Mesenchymal stem cell (in vitro differentiated cells and primary cell): ENCODE data around the gene DEDD.

Experiments used
- DNase-seq: peaks from one replicate; pipeline ENCODE4 v3.0.0-alpha.2; 2013
- H2AFZ ChIP-seq: one replicate; pipeline ENCODE4 v1.6.1; 2013; ENCODE audit warnings: low read depth, mild to moderate bottlenecking, control low read depth, inconsistent platforms, low read length, moderate library complexity
- H2AK5ac ChIP-seq: 2 replicates; pipeline ENCODE4 v1.6.1; 2013; ENCODE audit warnings: low read length, moderate library complexity, mild to moderate bottlenecking, inconsistent platforms; ENCODE audit not compliant: severe bottlenecking
- H2BK120ac ChIP-seq: one replicate; pipeline ENCODE4 v1.6.1; 2013; ENCODE audit warnings: low read depth, mild to moderate bottlenecking, inconsistent platforms, low read length, moderate library complexity
- H2BK12ac ChIP-seq, 2 experiments: one replicate each; pipeline ENCODE4 v1.6.1; 2013; ENCODE audit warnings: inconsistent platforms in 2 of 2, low read length in 2 of 2, mild to moderate bottlenecking in 2 of 2, moderate library complexity in 2 of 2, control low read depth in 1 of 2
- H2BK15ac ChIP-seq: one replicate; pipeline ENCODE4 v1.6.1; 2013; ENCODE audit warnings: mild to moderate bottlenecking, low read depth, inconsistent platforms; ENCODE audit not compliant: poor library complexity, severe bottlenecking
- H2BK5ac ChIP-seq: 2 replicates; pipeline ENCODE4 v1.6.1; 2013; ENCODE audit warnings: low read depth, mild to moderate bottlenecking, low read length, control low read depth, inconsistent platforms; ENCODE audit not compliant: poor library complexity, severe bottlenecking
- H3K14ac ChIP-seq, 2 experiments: one replicate each; pipeline ENCODE4 v1.6.1; 2013; ENCODE audit warnings: inconsistent platforms in 2 of 2, low read length in 2 of 2, control low read depth in 1 of 2, mild to moderate bottlenecking in 1 of 2, moderate library complexity in 1 of 2
- H3K18ac ChIP-seq, 2 experiments: one replicate each; pipeline ENCODE4 v1.6.1; 2013; ENCODE audit warnings: inconsistent platforms in 2 of 2, low read length in 2 of 2, control low read depth in 1 of 2, low read depth in 1 of 2, mild to moderate bottlenecking in 1 of 2
- H3K23ac ChIP-seq, 2 experiments: one replicate each; pipeline ENCODE4 v1.6.1; 2013; ENCODE audit warnings: inconsistent platforms in 2 of 2, low read length in 2 of 2, mild to moderate bottlenecking in 2 of 2, moderate library complexity in 2 of 2, control low read depth in 1 of 2
- H3K27ac ChIP-seq: 2 replicates; pipeline ENCODE4 v1.5.1; 2013; ENCODE audit warnings: mild to moderate bottlenecking, moderate library complexity, low read length, control low read depth, inconsistent platforms; ENCODE audit not compliant: poor library complexity, severe bottlenecking
- H3K27me3 ChIP-seq, 2 experiments: 2 replicates each; pipeline versions ENCODE4 v1.6.1 to v1.7.0; 2013; ENCODE audit warnings: low read length in 2 of 2, mild to moderate bottlenecking in 2 of 2, moderate library complexity in 2 of 2, control low read depth in 1 of 2, inconsistent platforms in 1 of 2; ENCODE audit not compliant: control insufficient read depth in 1 of 2, insufficient read depth in 1 of 2
- H3K36me3 ChIP-seq, 2 experiments: 2 replicates each; pipeline versions ENCODE4 v1.6.1 to v1.7.0; 2013; ENCODE audit warnings: low read length in 2 of 2, control low read depth in 1 of 2, inconsistent platforms in 1 of 2, low read depth in 1 of 2, mild to moderate bottlenecking in 1 of 2; ENCODE audit not compliant: insufficient read depth in 2 of 2, control insufficient read depth in 1 of 2
- H3K4ac ChIP-seq, 2 experiments: one replicate each; pipeline ENCODE4 v1.6.1; 2013; ENCODE audit warnings: inconsistent platforms in 2 of 2, low read length in 2 of 2, mild to moderate bottlenecking in 2 of 2, moderate library complexity in 2 of 2, control low read depth in 1 of 2, low read depth in 1 of 2
- H3K4me1 ChIP-seq: 2 replicates; pipeline ENCODE4 v1.6.1; 2013; ENCODE audit warnings: low read depth, low read length, control low read depth; ENCODE audit not compliant: control insufficient read depth, insufficient read depth
- H3K4me2 ChIP-seq: 2 replicates; pipeline ENCODE4 v1.6.1; 2013; ENCODE audit warnings: low read length, mild to moderate bottlenecking, inconsistent platforms; ENCODE audit not compliant: poor library complexity, severe bottlenecking
- H3K4me3 ChIP-seq, 2 experiments: 2 replicates each; pipeline versions ENCODE4 v1.5.1 to v1.7.0; 2013; ENCODE audit warnings: low read length in 2 of 2, mild to moderate bottlenecking in 2 of 2, control low read depth in 1 of 2, low read depth in 1 of 2; ENCODE audit not compliant: insufficient read depth in 1 of 2
- H3K79me1 ChIP-seq: replicated peaks from 2 replicates; pipeline ENCODE4 v1.6.1; 2013; ENCODE audit warnings: mild to moderate bottlenecking, control low read depth, low read length, inconsistent platforms; ENCODE audit not compliant: poor library complexity, severe bottlenecking
- H3K9ac ChIP-seq: 2 replicates; pipeline ENCODE4 v1.7.0; 2013; ENCODE audit warnings: mild to moderate bottlenecking, low read length, moderate library complexity
- H3K9me3 ChIP-seq: 2 replicates; pipeline ENCODE4 v1.7.0; 2013; ENCODE audit warnings: mild to moderate bottlenecking, low read length; ENCODE audit not compliant: control insufficient read depth
- H4K8ac ChIP-seq: one replicate; pipeline ENCODE4 v1.6.1; 2013; ENCODE audit warnings: inconsistent platforms, mild to moderate bottlenecking, low read length, moderate library complexity
- H4K91ac ChIP-seq: one replicate; pipeline ENCODE4 v1.6.1; 2013; ENCODE audit warnings: mild to moderate bottlenecking, low read length, inconsistent platforms
- WGBS: methylation state at CpG from one replicate; pipeline ENCODE4 v1.1.7; 2013; ENCODE audit warnings: mixed read lengths; 5-methylcytosine and 5-hydroxymethylcytosine counted together

DEDD gene

DNA sequence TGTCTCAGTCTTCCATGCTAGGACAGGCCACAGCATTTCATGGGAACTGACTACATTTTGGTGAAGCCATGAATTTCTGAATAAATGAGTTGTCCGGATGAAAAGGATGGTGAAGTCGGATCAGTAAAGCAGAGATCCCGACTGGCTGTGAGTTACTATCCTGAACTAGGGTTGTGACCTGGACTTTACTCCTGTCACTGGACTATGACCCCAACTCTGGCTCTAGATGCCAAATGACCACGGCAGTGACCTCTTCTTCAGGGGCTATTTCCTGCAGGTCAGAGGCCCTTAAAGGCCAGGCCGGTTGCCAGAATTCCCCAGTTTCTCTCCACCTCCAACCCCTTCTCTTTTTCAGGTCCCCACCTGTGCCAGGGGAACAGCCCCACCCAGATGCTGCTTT, 41.4 kb downstream of the DEDD start:
- Histone ChIP-seq H4K91ac (no peak overlapping the region), H2BK5ac (no peak overlapping the region), H2AK5ac (no peak overlapping the region), H3K18ac (no peak overlapping the region), H3K4me1 (peaks cover 8% of the 10 kb centered on the region), H3K4ac (no peak overlapping the region), H3K9ac (no peak overlapping the region), H2AFZ (no peak overlapping the region), H3K4me3 (no peak overlapping the region), H3K79me1 (no peaks in the 10 kb centered on the region), H2BK15ac (no peak overlapping the region), H2BK12ac (no peak overlapping the region), H3K14ac (no peak overlapping the region), H3K27me3 (no peaks in the 10 kb centered on the region), H4K8ac (no peak overlapping the region), H3K27ac (no peak overlapping the region), H3K9me3 (no peaks in the 10 kb centered on the region), H3K23ac (no peak overlapping the region), H3K36me3 (no peaks in the 10 kb centered on the region), H2BK120ac (no peak overlapping the region), H3K4me2 (no peak overlapping the region)
- 79% methylated on average over 5 of the region's 5 CpGs for WGBS
- no peak for DNase-seq

DNA sequence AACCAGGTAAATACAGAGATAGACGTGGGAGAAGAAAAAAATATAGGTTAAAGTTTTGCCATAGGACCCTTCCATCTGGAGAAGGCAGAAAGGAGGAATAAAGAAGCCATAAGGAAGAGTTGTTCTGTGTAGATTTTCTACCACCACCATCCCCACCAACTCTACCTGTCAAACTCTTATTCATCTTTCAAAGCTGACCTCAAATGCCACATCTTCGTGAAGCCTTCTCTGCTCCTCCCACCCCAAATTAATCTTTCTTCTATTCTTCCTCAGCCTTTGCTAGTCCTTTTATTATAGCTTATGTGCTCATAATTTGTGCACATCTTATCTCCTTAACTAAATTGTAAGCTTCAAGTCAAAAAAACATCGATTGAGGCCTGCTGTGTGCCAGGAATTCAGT, 41.9 kb downstream of the DEDD start:
- WGBS, result 95% methylated on average over 2 of the region's 3 CpGs

DNA sequence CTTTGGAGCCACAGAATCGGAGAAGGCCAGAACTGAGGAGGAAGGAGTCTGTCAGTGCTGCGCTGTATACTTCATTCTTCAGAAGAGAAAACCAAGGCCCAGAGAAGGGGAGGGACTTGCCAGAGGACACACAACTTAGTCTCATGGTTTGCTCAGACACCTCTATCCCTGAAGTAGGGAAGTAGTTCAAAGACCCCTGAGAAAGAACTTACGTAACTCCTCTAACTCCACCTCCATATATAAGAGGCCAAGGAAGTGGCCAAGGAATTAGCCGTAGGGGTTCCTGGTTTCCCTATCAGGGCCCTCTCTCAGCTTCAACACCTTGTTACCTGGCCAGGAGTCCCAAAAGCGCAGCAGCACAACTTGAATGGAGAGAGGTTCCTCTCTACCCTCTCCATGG, 42.5 kb downstream of the DEDD start:
- 96% methylated on average over 5 of the region's 5 CpGs for WGBS
- no peak overlapping the region for H3K27ac ChIP-seq
- H3K9ac ChIP-seq, result no peak overlapping the region
- H3K14ac ChIP-seq, result no peak overlapping the region
- H3K4me3 ChIP-seq, result no peak overlapping the region
- H3K4me2 ChIP-seq, result no peak overlapping the region
- no peak overlapping the region for H2BK12ac ChIP-seq
- H2BK15ac ChIP-seq, result no peak overlapping the region
- H3K36me3 ChIP-seq, result no peaks in the 10 kb centered on the region
- H2BK120ac ChIP-seq, result no peak overlapping the region
- H3K79me1 ChIP-seq, result no peaks in the 10 kb centered on the region
- H3K4ac ChIP-seq, result no peak overlapping the region
- no peak overlapping the region for H2AK5ac ChIP-seq
- no peaks in the 10 kb centered on the region for H3K27me3 ChIP-seq
- H2AFZ ChIP-seq, result no peak overlapping the region
- no peak for DNase-seq
- H4K8ac ChIP-seq, result no peak overlapping the region
- H3K9me3 ChIP-seq, result no peaks in the 10 kb centered on the region
- H3K18ac ChIP-seq, result no peak overlapping the region
- H2BK5ac ChIP-seq, result no peak overlapping the region
- no peak overlapping the region for H3K23ac ChIP-seq
- peaks cover 14% of the 10 kb centered on the region for H3K4me1 ChIP-seq
- no peak overlapping the region for H4K91ac ChIP-seq

More for the DNA sequence above, 41.9 kb downstream of the DEDD start:
- no peak overlapping the region for H2AK5ac ChIP-seq
- no peak overlapping the region for H3K9ac ChIP-seq
- H3K27me3 ChIP-seq, result no peaks in the 10 kb centered on the region
- H2BK12ac ChIP-seq, result no peak overlapping the region
- no peak overlapping the region for H3K4me2 ChIP-seq
- no peak overlapping the region for H2AFZ ChIP-seq
- H3K23ac ChIP-seq, result no peak overlapping the region
- H3K9me3 ChIP-seq, result no peaks in the 10 kb centered on the region
- no peak overlapping the region for H3K4ac ChIP-seq
- DNase-seq, result no peak
- H3K36me3 ChIP-seq, result no peaks in the 10 kb centered on the region
- no peak overlapping the region for H3K27ac ChIP-seq
- no peak overlapping the region for H2BK15ac ChIP-seq
- H3K4me3 ChIP-seq, result no peak overlapping the region
- no peaks in the 10 kb centered on the region for H3K79me1 ChIP-seq
- H2BK5ac ChIP-seq, result no peak overlapping the region
- H3K4me1 ChIP-seq, result peaks cover 8% of the 10 kb centered on the region
- no peak overlapping the region for H2BK120ac ChIP-seq
- no peak overlapping the region for H3K14ac ChIP-seq
- H4K91ac ChIP-seq, result no peak overlapping the region
- H4K8ac ChIP-seq, result no peak overlapping the region
- no peak overlapping the region for H3K18ac ChIP-seq

DNA sequence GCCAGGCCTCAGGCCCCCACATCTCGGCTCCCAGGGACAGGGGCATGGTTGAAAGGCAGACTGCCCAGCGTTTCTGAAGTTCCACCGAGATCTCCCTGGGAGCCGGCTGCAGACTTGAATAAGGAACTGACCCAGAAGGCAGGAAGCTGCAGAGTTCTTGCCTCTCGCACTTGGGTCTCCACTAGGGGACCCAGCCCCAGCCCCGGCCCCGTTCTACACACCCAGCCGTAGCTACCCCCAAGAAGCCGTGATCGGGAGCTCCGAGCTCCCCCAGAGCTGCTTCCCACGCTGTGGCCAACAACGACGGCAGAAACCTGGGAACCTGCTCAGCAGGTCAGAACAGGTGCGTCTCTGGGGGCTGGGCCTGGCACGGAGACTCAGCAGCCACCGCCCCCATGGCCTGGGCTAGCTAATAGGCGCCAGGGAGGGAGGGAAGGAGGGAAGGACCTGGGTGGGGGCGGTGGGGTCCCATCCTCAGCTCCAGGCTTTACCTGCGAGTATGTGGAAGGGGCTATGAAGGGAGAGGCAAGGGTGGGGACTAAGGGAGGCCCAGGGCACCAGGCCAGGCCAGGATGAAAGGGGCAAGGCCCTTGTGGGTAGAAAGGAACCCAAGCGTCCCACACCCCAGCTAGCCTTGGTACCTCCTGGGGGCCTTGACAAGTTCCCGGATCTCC, 43.1 kb downstream of the DEDD start, which contains the start of gene NECTIN4:
TSS of gene NECTIN4 (minus strand) at position 308 of the 674 bp plus-strand sequence. CDS start at position 46, 262 bp downstream.
- 76% methylated on average over 22 of the region's 22 CpGs for WGBS
- no peaks in the 10 kb centered on the region for H3K36me3 ChIP-seq
- peaks cover 19% of the 10 kb centered on the region for H3K4me1 ChIP-seq
- no peak within 1 kb of the TSS for H3K23ac ChIP-seq
- peak within 1 kb of the TSS; percentile 43 for H3K9ac ChIP-seq
- H3K9me3 ChIP-seq, result no peaks in the 10 kb centered on the region
- H3K27me3 ChIP-seq, result no peaks in the 10 kb centered on the region
- H2BK15ac ChIP-seq, result no peak within 1 kb of the TSS
- no peak within 1 kb of the TSS for H3K27ac ChIP-seq
- no peak within 1 kb of the TSS for H2BK12ac ChIP-seq
- H3K4ac ChIP-seq, result no peak within 1 kb of the TSS
- H3K4me3 ChIP-seq, result no peak within 1 kb of the TSS
- DNase-seq, result no peak
- no peak within 1 kb of the TSS for H2AK5ac ChIP-seq
- H2BK5ac ChIP-seq, result no peak within 1 kb of the TSS
- H3K79me1 ChIP-seq, result no peaks in the 10 kb centered on the region
- no peak within 1 kb of the TSS for H3K14ac ChIP-seq
- H3K4me2 ChIP-seq, result no peak within 1 kb of the TSS
- no peak within 1 kb of the TSS for H2AFZ ChIP-seq
- no peak within 1 kb of the TSS for H4K8ac ChIP-seq
- no peak within 1 kb of the TSS for H2BK120ac ChIP-seq
- H3K18ac ChIP-seq, result no peak within 1 kb of the TSS
- no peak within 1 kb of the TSS for H4K91ac ChIP-seq
